OCI-LY7 (cell line): Measurements from ENCODE around the gene CCDC43.

Experiments
- EZH2phosphoT487 ChIP-seq: fragments of 200-600 bp; sonication (generic); IDR thresholded peaks from 2 replicates; pipeline ENCODE4 v1.6.1; 2018; ENCODE audit warnings: low read depth, borderline replicate concordance, mild to moderate bottlenecking, mixed run types, antibody characterized with exemption, low read length, moderate library complexity, mixed read lengths
- TF ChIP-seq, protein P1 (sequence below): fragments of 200-600 bp; sonication (generic); conservative IDR thresholded peaks from 2 replicates; pipeline ENCODE4 v1.5.1; 2014; ENCODE audit warnings: mild to moderate bottlenecking, antibody characterized with exemption, low read length, moderate library complexity, mixed read lengths

GRCh38 chr17:44633998-44634397 is 55.6 kb downstream of the CCDC43 start:
- TF ChIP-seq, protein P1, sequence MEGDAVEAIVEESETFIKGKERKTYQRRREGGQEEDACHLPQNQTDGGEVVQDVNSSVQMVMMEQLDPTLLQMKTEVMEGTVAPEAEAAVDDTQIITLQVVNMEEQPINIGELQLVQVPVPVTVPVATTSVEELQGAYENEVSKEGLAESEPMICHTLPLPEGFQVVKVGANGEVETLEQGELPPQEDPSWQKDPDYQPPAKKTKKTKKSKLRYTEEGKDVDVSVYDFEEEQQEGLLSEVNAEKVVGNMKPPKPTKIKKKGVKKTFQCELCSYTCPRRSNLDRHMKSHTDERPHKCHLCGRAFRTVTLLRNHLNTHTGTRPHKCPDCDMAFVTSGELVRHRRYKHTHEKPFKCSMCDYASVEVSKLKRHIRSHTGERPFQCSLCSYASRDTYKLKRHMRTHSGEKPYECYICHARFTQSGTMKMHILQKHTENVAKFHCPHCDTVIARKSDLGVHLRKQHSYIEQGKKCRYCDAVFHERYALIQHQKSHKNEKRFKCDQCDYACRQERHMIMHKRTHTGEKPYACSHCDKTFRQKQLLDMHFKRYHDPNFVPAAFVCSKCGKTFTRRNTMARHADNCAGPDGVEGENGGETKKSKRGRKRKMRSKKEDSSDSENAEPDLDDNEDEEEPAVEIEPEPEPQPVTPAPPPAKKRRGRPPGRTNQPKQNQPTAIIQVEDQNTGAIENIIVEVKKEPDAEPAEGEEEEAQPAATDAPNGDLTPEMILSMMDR, result no peak
- TF ChIP-seq EZH2phosphoT487, result no peak
